Activated CD8-positive, alpha-beta T cell treated with anti-CD3 and anti-CD28 coated beads, Interleukin-2, amount 10 ng/mL, durations not matched to agents 7 days and 5 days (primary cell): Measurements from ENCODE around the gene UNC5C. TPM values are rescaled to one million over a fixed set of nuclear protein-coding genes. Genes with fewer than 3 reads are reported as not detected.

ENCODE experiments used
- ATAC-seq: fragments of 150-1000 bp; cut with Tn5 transposase; one replicate; pipeline ENCODE4 v1.10.0; 2021; ENCODE audit warnings: moderate library complexity
- CTCF ChIA-PET: fragments of 350-600 bp; sonication (Branson Sonifier 250); formaldehyde crosslinking; loops from one replicate; lab custom pipeline; 2021; ENCODE audit warnings: antibody characterized with exemption; lab: Charles Lee
- POLR2A ChIA-PET: fragments of 350-600 bp; sonication (Branson Sonifier 250); formaldehyde crosslinking; loops from one replicate; lab custom pipeline; 2021; ENCODE audit warnings: antibody characterized with exemption; lab: Charles Lee
- DNase-seq: peaks from one replicate; pipeline ENCODE4 v3.0.0-alpha.2; 2020
- H3K27ac Mint-ChIP-seq: one replicate; pipeline ENCODE4 v1.8.0; 2021; ENCODE audit warnings: mild to moderate bottlenecking, mixed read lengths
- H3K27me3 Mint-ChIP-seq: one replicate; pipeline ENCODE4 v1.8.0; 2021; ENCODE audit warnings: low read depth, mixed read lengths
- H3K36me3 Mint-ChIP-seq: one replicate; pipeline ENCODE4 v1.8.0; 2021; ENCODE audit warnings: low read depth, mixed read lengths
- H3K4me1 Mint-ChIP-seq: one replicate; pipeline ENCODE4 v1.8.0; 2021; ENCODE audit warnings: low read depth, mixed read lengths
- H3K4me3 Mint-ChIP-seq: one replicate; pipeline ENCODE4 v1.8.0; 2021; ENCODE audit warnings: mild to moderate bottlenecking, mixed read lengths
- H3K9me3 Mint-ChIP-seq: one replicate; pipeline ENCODE4 v1.8.0; 2022; ENCODE audit warnings: mixed read lengths; ENCODE audit not compliant: insufficient read depth
- total RNA-seq, 2 experiments: library from RNA; stranded (reverse); gene quantifications; one replicate each; pipeline ENCODE4 v1.2.3, GENCODE V29; 2021

UNC5C gene
- total RNA-seq, 2 experiments from 2014 or later = not detected

DNA sequence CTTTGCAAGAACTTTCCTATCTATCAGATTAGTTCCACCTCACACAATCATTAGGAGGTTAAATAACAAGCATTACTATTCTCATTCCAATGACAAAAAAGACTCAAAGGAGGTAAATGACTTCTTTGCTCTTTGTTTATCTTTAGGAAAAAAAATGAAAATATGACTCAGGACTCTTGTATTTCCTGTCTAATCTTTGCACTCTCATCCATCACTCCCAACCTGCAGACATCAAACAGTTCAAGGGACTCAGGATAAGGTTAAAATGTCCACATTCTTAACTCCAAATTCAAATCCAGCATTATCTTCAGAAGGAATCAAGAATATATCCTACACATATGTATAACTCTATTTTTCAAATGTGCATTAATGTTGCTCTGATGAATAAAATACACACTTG, 139.6 kb downstream of the UNC5C start:
- Mint-ChIP-seq H3K27ac (no peak overlapping the region), H3K4me1 (no peaks in the 10 kb centered on the region), H3K36me3 (no peaks in the 10 kb centered on the region), H3K27me3 (peaks cover 6% of the 10 kb centered on the region), H3K9me3 (no peaks in the 10 kb centered on the region), H3K4me3 (no peak overlapping the region)
- ChIA-PET CTCF (no interaction called here), POLR2A (no interaction called here)
- ATAC-seq (no peak), DNase-seq (no peak)

DNA sequence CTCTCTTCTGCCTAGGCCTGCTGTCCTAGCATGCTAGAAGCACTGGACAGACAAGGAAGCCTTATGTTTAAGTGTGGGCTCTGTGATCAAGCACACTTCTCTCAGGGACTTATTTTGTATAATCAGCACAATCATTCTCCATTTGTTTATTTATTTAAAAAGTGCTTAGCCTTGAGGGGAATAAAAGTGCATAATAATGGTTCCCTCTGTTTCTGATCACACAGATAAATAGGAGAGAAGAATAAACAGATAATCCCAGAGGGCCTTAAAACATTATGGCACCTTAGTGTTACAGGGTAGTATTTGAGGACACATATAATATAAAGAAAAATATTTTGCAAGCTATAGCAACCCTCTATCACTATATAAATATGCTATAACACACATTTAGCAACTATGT, 146.5 kb downstream of the UNC5C start:
- ChIA-PET POLR2A (no interaction called here), CTCF (no interaction called here)
- Mint-ChIP-seq H3K27me3 (peaks cover 2% of the 10 kb centered on the region), H3K4me1 (no peaks in the 10 kb centered on the region), H3K9me3 (no peaks in the 10 kb centered on the region), H3K27ac (no peak overlapping the region), H3K4me3 (no peak overlapping the region), H3K36me3 (no peaks in the 10 kb centered on the region)
- DNase-seq = no peak
- no peak for ATAC-seq

DNA sequence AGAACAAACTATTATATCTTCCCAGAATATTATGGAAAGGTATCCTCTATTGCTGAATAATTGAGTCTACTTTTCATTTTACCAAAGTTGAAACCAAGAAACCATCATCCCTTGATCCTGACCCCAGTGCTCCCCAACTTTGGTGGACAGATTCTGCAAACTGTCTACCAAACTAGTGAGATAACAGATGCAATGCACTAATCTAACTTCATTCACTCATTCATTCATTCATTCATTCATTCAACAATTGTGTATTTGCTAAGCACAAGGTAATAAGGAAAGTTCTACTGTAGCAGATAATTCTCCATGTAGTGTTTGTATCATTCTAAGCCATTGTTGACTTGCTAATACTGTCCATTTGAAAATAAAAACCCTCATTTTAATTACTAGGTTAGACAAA, 150.6 kb downstream of the UNC5C start:
- H3K36me3 Mint-ChIP-seq = no peaks in the 10 kb centered on the region
- ATAC-seq (no peak), DNase-seq (no peak)
- H3K4me3 Mint-ChIP-seq = no peak overlapping the region
- H3K9me3 Mint-ChIP-seq = no peaks in the 10 kb centered on the region
- H3K4me1 Mint-ChIP-seq = no peaks in the 10 kb centered on the region
- ChIA-PET CTCF (no interaction called here), POLR2A (no interaction called here)
- peaks cover 6% of the 10 kb centered on the region for H3K27me3 Mint-ChIP-seq
- H3K27ac Mint-ChIP-seq = no peak overlapping the region

DNA sequence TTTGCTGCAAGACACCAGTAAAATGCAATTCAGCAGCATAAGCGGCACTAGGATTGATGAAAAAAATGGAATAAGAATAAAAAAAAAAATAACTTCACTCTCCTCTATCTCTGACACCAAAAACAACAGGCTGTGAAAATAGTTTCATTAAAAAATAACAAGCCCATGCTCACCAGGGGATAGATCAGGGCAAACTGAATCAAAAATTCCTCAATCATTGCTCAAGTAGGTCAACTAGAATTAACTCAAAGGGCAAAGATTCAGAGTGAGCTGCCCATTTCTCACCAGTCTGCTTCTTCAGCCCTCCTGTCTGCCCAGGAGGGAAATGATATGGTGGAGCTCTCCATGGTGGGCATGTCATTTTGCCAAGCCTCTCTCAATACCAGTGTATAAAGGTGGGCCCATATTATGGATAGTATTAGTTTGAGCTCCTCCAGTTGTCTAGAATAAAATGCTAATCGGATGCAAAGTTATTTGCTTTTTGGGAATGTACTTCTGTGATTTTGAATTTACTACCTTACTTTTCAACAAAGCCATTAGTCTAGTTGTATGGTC, 153.9 kb downstream of the UNC5C start:
- Mint-ChIP-seq H3K27me3 (peaks cover 6% of the 10 kb centered on the region), H3K9me3 (no peaks in the 10 kb centered on the region), H3K36me3 (no peaks in the 10 kb centered on the region), H3K4me1 (no peaks in the 10 kb centered on the region), H3K27ac (no peak overlapping the region), H3K4me3 (no peak overlapping the region)
- DNase-seq (no peak), ATAC-seq (no peak)
- POLR2A ChIA-PET = no interaction called here
- CTCF ChIA-PET = no interaction called here

DNA sequence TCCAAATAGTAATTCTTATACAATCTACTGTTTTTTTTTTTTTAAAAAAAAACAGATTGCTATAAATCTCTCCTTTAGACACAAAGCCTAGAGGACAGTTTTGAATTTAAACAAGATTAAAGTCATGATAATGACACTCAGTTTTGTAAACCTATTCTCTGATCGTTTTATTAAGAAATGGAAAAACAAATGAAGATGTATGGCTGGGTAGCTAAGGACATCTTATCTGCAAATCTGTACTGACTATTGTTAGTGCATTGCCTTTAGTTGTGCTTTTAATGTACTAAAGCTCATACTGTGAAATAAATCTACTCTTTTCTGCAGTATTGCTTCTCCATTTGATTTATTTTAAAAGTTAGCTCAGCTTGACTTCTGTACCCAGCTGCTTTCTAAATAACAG, 155.0 kb downstream of the UNC5C start:
- H3K9me3 Mint-ChIP-seq = no peaks in the 10 kb centered on the region

DNA sequence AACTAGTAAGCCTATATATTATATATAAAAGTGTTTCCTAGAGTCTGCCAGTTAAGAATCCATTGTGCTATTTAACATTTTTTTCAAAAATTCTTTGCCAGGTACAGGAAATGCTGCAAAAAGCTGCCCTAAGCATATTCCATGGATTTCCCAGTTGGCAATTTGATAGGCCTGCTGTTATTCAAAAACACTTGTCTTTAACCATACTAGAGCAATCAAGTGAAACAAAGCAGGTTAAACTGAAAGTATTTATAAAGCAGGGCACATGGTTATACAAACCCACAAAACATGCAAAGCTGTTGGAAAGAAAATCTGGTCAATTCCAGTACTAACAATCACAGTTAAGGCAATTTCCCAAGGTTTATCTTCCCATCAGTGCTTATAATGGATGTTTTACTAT, 159.9 kb downstream of the UNC5C start:
- CTCF ChIA-PET = no interaction called here
- POLR2A ChIA-PET = no interaction called here
- Mint-ChIP-seq H3K36me3 (no peaks in the 10 kb centered on the region), H3K27me3 (no peaks in the 10 kb centered on the region), H3K27ac (no peak overlapping the region), H3K4me3 (no peak overlapping the region), H3K9me3 (no peaks in the 10 kb centered on the region), H3K4me1 (no peaks in the 10 kb centered on the region)
- ATAC-seq (no peak), DNase-seq (no peak)

More for the DNA sequence above, 155.0 kb downstream of the UNC5C start:
- CTCF ChIA-PET = no interaction called here
- POLR2A ChIA-PET = no interaction called here
- peaks cover 6% of the 10 kb centered on the region for H3K27me3 Mint-ChIP-seq
- no peaks in the 10 kb centered on the region for H3K4me1 Mint-ChIP-seq
- H3K27ac Mint-ChIP-seq = no peak overlapping the region
- no peak for ATAC-seq
- no peak overlapping the region for H3K4me3 Mint-ChIP-seq
- no peak for DNase-seq
- no peaks in the 10 kb centered on the region for H3K36me3 Mint-ChIP-seq

DNA sequence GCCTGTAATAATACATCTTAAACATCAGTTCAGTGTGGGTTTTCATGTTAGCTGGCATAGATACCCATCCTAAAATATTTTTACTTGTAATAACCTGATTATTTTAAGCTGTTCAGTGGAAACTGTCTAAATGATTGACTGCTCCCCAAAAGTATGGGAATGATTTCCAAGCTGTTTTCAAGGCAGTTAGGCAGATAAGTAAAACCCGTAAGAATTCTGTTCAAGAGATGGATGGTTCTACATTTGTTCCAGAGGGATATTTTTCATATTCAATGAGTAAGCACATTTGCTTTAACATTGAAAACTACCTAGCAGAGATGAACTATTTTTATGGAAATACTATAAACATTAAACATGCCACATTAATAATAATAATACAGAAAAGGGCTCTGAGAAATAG, 161.1 kb downstream of the UNC5C start:
- no peak overlapping the region for H3K4me3 Mint-ChIP-seq
- ChIA-PET CTCF (no interaction called here), POLR2A (no interaction called here)
- H3K36me3 Mint-ChIP-seq = no peaks in the 10 kb centered on the region
- no peaks in the 10 kb centered on the region for H3K27me3 Mint-ChIP-seq
- H3K27ac Mint-ChIP-seq = no peak overlapping the region
- no peaks in the 10 kb centered on the region for H3K9me3 Mint-ChIP-seq
- H3K4me1 Mint-ChIP-seq = no peaks in the 10 kb centered on the region
- DNase-seq (no peak), ATAC-seq (no peak)

DNA sequence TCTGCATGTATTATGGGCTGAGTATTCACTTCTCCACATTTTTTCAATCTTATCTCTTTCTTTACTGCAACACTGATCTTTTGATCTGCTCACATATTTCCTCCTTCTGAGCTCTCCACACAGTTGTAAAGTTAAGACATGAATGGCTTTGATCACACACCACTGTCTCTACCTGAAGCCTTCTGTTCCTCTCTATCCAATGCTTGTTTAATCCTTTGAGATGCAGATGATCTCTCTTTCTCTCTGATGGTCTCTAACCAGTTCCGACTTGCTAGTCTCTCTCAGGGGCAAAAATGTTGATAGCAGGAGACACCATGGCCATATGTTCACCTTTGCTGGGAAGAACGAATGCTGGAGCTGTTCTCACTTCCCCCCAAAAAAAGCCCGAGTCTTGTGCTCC, 162.4 kb downstream of the UNC5C start:
- ChIA-PET CTCF (no interaction called here), POLR2A (no interaction called here)
- no peaks in the 10 kb centered on the region for H3K27me3 Mint-ChIP-seq
- H3K9me3 Mint-ChIP-seq = no peaks in the 10 kb centered on the region
- H3K27ac Mint-ChIP-seq = no peak overlapping the region
- H3K4me3 Mint-ChIP-seq = no peak overlapping the region
- DNase-seq (no peak), ATAC-seq (no peak)
- H3K36me3 Mint-ChIP-seq = no peaks in the 10 kb centered on the region
- H3K4me1 Mint-ChIP-seq = no peaks in the 10 kb centered on the region

DNA sequence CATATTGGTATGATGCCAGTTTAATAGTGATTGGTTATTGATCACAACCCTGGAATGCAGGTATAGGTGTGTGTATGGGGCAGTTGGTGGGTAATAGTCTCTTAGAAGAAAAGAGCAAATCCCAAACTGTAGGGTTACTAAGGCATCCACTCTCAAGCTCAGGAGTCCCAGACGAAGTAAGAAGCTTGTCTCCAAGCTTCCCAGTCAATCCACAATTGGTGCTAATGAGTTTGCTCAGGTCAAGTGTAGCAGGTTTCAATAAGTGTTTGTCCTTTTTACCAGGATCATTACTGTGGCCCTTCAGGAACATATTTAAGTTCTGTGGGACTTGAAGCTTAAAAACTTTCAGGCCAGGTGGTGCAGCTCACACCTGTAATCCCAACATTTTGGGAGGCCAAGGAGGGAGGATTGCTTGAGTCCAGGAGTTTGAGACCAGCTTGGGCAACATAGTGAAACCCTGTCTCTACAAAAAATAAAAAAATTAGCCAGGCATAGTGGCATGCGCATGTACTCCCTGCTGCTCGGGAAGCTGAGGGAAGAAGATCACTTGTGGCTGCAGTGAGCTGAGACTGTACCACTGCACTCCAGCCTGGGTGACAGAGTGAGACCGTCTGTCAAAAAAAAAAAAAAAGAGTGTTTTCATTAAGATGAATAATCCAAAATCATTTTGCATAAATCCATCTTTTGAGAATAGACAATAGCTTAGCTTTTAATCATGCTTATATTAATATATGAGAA, 166.8 kb downstream of the UNC5C start:
- H3K4me3 Mint-ChIP-seq = no peak overlapping the region
- H3K27me3 Mint-ChIP-seq = no peaks in the 10 kb centered on the region
- ChIA-PET CTCF (no interaction called here), POLR2A (no interaction called here)
- no peaks in the 10 kb centered on the region for H3K36me3 Mint-ChIP-seq
- no peaks in the 10 kb centered on the region for H3K9me3 Mint-ChIP-seq
- ATAC-seq (no peak), DNase-seq (no peak)
- H3K27ac Mint-ChIP-seq = no peak overlapping the region
- no peaks in the 10 kb centered on the region for H3K4me1 Mint-ChIP-seq

DNA sequence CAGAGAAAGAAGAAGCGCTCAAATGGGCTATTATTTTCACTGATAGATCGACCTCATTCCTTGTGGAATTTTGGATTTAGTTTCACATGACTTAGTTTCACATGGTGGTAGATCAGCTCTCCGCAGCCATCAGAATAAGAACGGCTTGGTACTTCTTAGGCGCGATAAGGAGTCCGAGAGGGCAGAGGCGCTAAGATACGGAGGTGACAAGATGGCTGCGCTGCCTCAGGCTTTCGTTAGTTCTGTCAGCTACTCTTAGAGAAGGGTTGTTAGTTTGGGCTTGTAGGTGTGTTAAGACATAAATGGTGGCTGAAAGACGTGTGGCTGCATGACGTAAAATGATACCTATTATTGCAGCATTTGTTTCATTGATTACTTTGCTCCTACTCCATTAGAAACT, 169.1 kb downstream of the UNC5C start:
- DNase-seq (no peak), ATAC-seq (no peak)
- no peaks in the 10 kb centered on the region for H3K4me1 Mint-ChIP-seq
- H3K27me3 Mint-ChIP-seq = no peaks in the 10 kb centered on the region
- H3K36me3 Mint-ChIP-seq = no peaks in the 10 kb centered on the region
- ChIA-PET CTCF (interaction anchor here (0.7 kb wide), 1 partner anchor 12 kb away, joined by 3 read pairs; no protein-coding TSS in a partner anchor), POLR2A (no interaction called here)
- no peak overlapping the region for H3K27ac Mint-ChIP-seq
- no peak overlapping the region for H3K4me3 Mint-ChIP-seq
- H3K9me3 Mint-ChIP-seq = no peaks in the 10 kb centered on the region

DNA sequence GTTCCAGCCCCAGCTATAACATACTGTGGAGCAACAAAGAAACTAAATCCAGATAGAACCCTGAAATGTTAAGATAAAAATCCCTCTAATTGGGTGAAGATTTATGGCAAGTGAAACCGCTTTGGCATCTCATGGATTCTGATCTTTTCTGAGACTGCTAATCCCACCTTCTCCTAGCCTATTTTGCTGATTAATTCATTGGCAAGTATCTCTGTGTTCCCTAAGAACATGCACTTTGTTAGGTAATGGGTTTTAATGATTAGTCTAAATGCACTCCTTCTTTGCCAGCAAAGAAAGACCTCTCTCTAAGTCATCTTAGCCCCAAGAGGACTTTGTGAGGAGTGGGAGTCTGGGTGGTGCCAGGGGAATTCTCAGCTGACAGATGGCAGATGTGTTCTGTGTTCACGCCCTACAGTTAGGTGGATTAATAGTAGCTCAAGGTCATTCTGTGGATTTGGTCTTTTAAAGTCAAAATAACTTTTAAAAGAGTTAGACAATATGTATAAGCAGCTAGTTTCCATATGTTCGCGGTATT, 171.3 kb downstream of the UNC5C start:
- POLR2A ChIA-PET = no interaction called here
- Mint-ChIP-seq H3K36me3 (no peaks in the 10 kb centered on the region), H3K9me3 (no peaks in the 10 kb centered on the region), H3K27ac (no peak overlapping the region), H3K4me3 (no peak overlapping the region), H3K27me3 (no peaks in the 10 kb centered on the region), H3K4me1 (no peaks in the 10 kb centered on the region)
- ATAC-seq = no peak
- no peak for DNase-seq
- CTCF ChIA-PET = no interaction called here

DNA sequence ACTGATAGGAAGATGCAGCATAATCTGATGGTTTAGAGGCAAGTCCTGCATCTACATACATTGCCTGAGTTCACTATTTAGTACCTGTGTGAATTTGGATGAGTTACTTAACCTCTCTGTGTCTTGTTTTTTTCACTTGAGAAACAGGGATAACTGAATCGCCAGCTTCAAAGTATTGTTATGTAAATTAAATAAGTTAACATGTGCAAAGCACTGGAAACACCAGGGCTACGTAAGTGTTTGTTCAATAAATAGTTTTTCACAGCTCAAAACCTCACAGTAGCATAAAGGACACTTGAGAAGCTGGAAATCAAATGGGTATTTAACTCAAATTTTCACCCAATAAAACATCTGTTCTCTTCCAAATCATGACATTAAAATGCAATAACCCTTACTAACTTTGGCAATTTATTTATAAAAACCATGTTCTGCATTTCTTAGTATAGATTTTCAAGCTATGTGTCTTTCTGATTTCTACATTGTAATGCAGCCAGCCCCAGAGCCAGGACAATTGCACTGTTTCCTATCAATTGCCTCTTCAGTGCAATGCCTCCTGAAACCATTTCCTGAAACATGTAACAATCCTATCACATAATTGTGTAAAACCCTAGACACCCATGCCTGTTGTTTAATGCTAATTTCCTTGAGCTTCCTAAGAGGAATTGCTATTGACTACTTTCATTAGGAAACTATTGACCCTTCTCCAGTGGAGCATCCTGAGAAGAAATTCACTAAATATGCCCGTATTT, 177.1 kb downstream of the UNC5C start:
- CTCF ChIA-PET = no interaction called here
- DNase-seq = no peak
- no peak overlapping the region for H3K27ac Mint-ChIP-seq
- H3K4me3 Mint-ChIP-seq = no peak overlapping the region
- H3K36me3 Mint-ChIP-seq = no peaks in the 10 kb centered on the region
- no peaks in the 10 kb centered on the region for H3K9me3 Mint-ChIP-seq
- no peaks in the 10 kb centered on the region for H3K4me1 Mint-ChIP-seq
- POLR2A ChIA-PET = no interaction called here
- no peaks in the 10 kb centered on the region for H3K27me3 Mint-ChIP-seq
- no peak for ATAC-seq
